ENCODE results near the gene USP1.
A peak's percentile ranks its signal among the peaks of the same experiment; 100 is the strongest.

The USP1 gene, protein sequence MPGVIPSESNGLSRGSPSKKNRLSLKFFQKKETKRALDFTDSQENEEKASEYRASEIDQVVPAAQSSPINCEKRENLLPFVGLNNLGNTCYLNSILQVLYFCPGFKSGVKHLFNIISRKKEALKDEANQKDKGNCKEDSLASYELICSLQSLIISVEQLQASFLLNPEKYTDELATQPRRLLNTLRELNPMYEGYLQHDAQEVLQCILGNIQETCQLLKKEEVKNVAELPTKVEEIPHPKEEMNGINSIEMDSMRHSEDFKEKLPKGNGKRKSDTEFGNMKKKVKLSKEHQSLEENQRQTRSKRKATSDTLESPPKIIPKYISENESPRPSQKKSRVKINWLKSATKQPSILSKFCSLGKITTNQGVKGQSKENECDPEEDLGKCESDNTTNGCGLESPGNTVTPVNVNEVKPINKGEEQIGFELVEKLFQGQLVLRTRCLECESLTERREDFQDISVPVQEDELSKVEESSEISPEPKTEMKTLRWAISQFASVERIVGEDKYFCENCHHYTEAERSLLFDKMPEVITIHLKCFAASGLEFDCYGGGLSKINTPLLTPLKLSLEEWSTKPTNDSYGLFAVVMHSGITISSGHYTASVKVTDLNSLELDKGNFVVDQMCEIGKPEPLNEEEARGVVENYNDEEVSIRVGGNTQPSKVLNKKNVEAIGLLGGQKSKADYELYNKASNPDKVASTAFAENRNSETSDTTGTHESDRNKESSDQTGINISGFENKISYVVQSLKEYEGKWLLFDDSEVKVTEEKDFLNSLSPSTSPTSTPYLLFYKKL

DNA sequence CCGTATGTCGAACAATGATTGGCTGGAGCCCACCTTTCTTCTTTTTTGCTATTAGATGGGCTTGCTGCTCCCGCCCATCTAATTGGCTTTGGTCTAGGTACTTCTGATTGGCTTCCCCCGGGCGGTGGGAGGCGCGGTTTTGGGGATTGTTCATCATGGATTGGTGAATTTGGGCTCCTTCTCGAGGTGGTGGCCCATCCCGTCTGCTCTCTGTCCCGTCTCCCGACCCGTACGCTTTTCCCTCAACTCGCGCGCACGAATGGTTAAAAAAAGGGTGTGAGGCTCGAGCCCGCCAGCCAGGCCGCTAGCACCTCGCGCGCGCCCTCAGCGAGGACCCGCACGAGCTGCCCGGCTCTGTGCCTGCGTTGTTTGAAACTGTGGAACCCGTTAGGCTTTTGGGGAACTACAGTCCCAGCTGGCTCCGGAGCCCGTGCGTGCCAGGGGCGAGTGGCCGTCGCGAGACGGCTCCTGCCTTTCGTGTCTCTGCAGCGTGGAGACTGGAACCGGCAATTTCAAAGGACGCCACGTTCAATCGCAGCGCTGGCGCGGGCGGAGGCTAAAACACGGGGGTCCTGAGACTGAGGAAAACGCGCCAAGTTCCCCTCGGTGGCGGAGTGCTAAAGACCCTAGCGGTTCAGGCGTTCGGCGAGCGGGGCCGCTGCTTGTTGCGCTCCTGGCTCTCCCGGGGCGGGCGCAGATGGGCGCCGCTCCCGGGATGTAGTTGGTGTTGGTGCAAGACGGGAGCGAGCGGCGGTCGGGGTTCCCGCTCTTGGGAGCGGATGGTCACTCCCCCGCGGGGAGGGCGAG lies at the start of gene USP1:
Gene USP1, plus strand, starts transcription at position 584 of the 807 bp plus-strand sequence. CDS start 2,819 bp downstream, outside the sequence.
- peak; percentile 98 to 99 for DNase-seq

DNA sequence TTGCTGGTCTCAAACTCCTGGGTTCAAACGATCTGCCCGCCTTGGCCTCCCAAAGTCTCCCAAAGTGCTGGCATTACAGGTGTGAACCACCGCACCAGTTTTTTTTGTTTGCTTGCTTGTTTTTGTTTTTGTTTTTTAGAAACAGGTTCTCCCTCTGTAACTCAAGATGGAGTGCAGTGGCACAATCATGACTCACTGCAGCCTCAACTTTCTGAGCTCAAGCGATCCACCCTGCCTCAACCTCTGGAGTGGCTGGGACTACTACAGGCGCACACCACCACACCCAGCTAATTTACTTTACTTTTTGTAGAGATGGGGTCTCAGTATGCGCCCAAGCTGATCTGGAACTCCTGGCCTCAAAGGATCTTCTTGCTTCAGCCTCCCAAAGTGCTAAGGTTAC lies 47.3 kb upstream of the USP1 start:
- DNase-seq: no peak

DNA sequence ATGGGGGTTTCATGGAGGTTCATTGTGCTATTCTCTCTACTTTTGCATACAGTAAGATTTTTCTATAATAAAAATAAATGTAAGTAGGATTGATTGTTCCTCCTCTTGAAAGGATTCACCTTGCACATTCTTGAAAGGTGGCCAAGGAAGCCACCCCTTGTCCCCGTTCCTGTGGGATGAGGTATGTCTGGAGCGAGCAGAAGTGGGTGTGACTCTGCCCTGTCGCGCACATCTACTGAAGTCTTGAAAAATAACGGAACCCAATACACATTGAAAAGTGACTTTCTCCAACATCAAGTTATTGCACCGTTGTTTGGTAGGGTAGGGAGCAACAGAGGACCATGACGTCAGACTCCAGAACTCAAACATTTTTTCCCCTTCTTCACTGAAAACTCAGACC lies 46.8 kb upstream of the USP1 start:
- DNase-seq: no peak

DNA sequence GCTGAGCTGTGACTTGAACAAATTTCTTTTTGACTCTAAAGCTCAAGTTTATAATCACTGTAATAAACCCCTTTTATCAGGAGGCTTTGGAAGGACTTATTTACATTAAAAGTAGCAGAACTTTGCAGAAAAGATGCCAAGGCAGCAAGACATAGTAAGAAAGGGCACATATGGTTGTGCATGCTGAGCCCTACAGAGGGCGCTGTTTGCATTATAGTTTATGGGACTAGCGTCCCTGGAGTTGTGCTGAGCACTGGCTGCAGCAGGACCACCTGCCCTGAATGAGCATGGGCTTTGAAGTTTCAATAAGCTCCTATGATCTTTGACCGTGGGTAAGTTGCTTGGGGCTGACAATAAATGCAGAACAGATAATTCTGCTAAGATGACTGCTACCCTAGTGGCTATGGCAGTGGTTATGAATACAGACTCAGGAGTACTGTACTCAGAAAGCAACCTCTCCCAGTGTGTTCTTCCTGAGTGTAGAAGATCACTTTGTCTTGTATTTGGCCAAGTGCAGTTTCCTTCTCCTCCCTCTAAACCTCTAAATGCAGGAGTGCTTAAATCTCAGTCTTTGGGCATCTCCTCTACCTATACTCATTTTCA lies 45.4 kb upstream of the USP1 start:
- DNase-seq: peak; percentile 15 to 63

DNA sequence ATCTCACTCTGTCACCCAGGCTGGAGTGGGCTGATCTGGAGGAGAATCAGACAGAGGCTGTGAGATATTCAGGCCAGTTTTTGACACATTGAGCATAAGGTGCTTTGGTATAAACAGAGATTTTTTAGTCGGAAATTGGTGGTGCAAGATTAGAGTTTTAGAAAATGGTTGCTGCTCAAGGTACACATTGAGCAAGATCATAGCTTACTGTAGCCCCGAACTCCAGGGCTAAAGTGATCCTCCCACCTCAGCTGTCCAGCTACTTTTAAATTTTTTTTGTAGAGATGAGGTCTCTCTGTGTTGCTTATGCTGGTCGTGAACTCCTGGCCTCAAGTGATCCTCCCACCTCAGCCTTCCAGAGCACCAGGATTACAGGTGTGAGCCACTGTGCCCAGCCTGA lies 43.9 kb upstream of the USP1 start:
- DNase-seq: no peak

DNA sequence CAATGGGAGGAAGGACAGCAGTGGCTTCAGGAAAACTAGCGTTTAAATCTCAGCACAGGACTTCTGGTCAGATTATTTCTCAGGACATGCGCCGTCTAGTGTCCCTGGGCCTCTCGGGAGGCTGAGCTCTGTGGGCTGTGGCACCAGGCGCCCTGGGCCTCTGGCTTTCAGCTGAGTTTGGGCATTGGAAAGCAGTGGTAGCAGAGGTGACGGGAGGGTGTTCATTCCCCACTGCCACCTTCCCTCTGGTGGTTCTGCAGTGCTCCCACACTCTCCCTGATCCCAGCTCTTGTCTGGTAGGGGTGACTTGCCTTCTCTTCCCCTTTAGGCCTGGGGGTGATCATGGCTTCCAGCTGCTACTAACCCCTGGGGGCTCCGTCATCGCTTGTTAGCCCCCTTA lies 42.2 kb upstream of the USP1 start:
- no peak for DNase-seq

DNA sequence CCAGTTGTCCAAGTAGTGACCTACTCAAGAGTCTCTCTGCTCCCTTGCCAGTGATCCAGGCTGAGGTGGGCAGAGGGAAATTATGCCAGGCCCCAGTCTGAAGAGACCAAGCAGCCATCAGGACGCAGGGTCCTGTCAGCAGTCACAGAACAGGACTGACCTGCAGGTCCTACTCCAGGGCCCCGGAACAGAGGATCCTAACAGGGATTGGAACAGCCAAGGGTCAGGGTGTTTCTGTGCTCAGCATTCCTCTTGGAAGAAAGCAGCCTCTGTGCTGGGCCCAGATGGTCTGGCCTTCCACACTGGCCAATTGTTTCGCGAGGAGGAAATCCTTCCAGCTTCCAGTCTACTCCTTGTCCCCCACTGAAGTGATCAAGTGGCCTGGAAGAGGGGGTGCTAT lies 41.6 kb upstream of the USP1 start:
- no peak for DNase-seq

DNA sequence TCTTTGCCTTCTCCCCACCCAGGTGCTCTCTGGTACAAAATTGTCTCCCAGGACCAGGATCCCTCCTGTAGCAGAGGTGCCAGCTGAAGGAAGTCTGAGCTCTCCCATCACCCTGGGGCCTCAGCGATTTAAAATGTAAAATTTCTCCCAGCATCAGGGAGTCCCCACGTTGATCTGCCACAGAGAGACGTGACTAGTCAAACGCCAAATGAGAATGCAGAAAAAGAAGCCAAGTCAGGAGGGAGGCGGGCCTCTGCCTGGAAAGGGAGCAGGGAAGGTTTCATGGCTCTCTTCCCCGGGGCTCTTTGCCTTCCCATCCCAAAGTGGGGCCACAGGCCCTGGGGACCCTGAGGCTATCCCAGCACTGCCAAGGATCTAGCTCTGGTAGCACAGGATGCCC lies 40.0 kb upstream of the USP1 start:
- DNase-seq: no peak

DNA sequence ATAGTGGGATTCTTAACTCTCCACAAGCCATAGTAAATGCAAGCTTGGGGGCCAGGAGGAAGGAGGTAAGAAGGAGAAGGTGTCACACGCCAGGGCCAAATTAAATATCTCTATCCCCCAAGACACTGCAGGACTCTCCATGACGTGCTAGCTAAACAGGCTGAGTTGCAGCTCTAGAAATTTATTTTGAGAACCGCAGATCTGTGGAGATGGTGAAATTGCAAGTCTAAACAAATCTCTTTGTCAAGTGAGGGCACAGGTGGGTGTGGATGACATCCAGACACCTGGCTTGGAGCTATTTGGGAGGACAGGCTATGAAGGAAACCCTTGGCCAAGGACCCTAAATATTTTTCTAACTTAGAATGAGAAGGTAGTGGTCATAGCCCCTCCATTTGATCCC lies 39.5 kb upstream of the USP1 start:
- no peak for DNase-seq

DNA sequence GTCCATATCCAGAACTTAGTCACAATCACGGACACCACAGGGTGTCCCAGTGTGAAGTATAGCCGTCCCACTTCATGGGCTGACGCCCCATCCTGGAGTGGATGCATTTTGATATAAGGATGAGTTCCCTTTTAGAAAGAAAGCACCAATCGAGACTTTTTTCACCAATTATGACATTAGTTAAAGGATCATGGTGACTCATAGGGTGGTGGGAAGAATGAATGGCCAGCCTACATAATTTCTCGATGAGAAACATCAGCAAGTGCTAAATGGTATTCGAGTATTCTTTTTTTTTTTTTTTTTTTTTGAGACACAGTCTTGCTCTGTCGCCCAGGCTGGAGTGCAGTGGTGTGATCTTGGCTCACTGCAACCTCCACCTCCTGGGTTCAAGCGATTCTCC lies 38.5 kb upstream of the USP1 start:
- DNase-seq: no peak

DNA sequence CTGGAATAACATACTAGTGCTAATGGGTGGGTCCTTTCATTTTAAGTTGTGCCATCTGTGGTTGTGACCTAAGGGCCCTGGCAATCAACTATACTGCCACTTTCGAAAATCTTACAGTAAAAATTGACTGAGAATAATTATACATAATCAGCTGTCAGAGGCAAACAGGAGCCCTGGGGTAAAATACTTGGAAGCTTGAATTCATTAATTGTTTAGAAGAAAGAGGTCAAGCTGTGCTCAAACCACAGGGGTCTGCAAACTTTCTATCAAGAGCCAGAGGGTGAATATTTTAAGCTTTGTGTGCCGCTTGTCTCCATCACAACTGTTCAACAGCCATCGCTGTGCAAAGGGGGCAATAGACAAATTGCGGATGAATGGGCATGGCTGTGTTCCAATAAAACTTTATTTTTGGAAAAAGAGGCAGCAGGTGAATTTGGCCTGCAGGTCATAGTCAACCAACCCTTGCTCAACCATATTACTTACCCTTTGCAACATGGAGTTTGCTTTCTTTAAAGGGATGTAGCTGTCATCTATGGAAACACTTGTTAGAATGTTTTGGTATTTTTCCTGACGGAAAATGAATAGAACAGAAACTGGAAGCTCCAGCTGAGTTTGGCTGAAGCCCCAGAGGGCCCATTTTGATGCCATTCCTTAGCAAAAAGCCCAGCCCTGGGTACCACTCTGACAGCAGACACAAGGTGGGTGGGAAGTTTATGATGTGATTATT lies 35.7 kb upstream of the USP1 start:
- no peak for DNase-seq

DNA sequence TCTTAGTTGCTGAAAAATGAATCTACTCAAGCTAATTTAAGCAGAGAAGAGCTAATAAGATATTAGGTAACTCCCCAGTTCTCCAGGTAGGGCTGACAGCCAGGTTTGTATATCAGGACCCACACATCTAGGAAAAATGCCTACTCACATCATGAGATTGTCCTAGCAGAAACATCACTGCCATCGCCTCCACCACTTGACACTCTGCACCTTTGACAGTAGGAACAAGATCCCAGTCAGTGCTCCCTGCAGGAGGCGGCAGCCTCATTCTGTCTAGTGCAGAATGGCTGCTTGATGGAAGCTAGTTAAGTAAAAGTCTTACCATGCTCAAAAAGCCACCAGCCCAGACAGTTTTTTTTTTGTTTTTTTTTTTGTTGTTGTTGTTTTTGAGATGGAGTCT lies 31.6 kb upstream of the USP1 start:
- no peak for DNase-seq

DNA sequence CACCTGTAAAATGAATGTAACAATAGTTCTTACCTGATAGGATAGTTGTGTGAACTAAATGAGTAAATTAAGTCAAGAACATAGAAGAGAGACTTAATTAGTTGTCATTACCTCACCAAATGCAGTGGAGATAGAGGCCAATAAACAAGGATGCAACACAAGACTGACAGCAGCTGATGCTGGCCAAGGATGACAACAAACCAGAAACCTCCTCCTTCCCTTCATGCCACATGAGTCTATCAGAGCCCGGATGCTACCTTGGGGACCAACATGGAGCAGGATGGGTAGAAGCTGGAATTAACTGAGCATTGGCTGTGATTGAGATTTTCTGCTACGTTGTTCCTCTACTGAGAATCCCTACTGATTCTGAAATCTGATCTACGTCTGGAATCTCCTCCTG lies 30.3 kb upstream of the USP1 start:
- DNase-seq: no peak

DNA sequence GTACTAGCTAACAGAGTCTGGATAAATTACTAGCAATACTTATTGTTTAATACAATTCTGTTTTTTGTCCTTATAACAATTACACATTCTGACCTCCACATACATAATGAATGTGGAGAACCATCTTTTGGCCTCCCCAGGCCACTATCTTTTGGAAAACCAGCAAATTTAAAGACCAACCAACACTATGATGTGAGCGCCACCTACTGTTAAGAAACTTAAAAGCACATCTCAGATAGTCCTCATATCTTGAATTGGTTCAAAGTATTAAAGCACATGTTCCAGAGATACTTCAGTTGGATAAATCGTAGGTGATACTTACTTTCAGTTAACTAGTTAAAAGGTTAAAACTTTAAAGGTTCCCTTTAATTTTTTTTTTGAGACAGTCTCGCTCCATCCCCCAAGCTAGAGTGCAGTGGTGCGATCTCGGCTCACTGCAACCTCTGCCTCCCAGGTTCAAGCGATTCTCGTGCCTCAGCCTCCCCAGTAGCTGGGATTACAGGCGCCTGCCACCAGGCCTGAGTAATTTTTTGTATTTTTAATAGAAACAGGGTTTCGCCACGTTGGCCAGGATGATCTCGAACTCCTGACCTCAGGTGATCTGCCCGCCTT lies 29.3 kb upstream of the USP1 start:
- peak; percentile 8 to 22 for DNase-seq

DNA sequence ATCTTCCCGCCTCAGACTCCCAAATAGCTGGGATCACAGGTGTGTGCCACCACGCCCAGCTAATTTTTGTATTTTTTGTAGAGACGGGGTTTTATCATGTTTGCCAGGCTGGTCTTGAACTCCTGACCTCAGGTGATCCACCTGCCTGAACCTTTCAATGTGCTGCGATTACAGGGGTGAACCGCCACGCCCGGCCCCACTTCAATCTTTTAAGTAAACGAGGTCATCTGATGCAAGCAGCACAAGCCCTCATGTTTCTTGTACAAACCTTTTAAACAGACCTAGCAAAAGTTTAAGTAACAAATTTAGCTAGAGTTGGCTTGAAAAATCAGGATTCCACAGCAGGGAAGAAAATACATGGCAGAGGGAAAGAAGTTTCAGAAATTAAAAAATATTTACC lies 21.2 kb upstream of the USP1 start:
- no peak for DNase-seq

DNA sequence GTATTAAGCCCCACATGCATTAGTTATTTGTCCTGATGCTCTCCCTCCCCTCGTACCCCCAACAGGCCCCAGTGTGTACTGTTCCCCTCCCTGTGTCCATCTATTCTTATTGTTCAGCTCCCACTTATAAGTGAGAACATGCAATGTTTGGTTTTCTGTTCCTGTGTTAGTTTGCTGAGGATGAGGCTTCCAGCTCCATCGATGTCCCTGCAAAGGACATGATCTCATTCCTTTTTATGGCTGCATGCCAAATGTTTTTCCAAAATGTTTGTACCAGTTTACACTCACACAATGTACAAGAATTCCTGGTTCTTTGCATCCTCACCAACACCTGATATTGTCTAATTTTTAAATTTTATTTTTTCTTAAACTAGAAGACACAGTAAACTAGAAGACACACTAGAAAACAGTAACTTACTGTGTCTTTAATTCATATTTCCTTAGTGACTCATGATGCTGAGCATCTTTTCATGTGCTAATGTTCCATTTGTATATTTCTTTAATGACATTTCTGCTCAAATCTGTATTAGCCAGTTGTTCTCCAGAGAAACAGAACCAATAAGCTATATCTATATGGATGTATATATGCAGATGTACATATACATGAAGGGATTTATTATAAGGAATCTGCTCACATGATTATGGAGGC lies 19.4 kb upstream of the USP1 start:
- DNase-seq: no peak

DNA sequence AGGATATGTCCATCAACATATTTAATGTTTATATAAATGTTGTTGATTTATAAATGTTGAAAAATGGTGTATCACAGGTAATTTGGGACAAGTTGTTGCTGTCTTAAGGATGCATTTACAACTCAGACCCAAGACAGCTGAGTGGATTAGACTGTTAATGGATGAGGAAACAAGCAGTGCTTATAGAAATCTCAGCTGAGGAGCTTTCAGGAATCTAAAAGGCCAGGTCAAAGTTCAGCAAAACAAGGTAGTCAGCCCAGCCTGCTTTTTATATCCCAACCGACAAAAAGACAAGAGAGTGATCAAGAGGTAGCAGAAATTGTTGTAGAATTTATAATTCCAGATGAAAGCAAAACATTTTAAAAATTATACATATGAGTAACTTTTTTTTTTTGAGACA lies 16.6 kb upstream of the USP1 start:
- no peak for DNase-seq

DNA sequence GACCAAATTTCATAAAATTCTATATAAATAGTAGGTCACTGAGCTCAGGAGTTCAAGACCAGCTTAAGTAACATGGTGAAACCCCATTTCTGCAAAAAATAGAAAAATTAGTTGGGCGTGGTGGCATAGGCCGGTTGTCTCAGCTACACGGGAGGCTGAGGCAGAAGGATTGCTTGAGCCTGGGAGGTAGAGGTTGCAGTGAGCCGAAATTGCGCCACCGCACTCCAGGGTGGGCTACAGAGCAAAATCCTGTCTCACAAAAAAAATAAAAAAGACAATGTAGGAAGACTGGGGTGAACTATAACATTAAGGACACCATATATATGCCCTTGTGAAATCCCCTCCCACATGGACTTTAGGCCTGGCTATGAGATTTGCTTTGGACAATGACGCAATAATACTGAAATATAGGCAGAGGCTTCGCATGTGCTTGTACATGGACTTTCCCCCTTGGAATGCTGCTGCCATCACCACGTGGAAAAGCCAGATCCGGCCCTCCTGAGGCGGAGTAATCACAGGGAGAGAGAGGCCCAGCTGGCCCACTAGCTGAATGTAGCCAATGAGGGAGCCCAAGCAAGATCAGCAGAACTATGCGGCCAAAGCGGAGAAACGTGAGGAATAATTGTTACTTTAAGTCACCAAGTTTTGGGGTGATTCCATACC lies 13.1 kb upstream of the USP1 start:
- DNase-seq: no peak

DNA sequence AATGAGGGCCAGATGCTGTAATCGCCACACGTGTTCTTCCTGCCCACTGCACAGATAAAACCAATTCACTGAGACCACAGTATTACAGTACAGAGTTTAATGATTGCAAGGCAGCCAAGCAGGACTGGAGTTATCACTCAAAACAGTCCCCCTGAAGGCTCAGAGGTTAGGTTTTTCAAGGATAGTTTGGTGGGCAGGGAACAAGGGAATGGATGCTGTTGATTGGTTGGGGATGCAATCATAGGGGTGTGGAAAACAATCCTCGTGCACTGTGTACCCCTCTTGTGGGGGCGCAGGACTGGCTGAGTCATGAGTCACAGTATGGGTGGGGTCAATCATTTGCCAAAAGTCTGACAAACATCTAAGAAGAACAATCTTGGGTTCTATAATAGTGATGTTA lies 12.4 kb upstream of the USP1 start:
- DNase-seq: no peak

DNA sequence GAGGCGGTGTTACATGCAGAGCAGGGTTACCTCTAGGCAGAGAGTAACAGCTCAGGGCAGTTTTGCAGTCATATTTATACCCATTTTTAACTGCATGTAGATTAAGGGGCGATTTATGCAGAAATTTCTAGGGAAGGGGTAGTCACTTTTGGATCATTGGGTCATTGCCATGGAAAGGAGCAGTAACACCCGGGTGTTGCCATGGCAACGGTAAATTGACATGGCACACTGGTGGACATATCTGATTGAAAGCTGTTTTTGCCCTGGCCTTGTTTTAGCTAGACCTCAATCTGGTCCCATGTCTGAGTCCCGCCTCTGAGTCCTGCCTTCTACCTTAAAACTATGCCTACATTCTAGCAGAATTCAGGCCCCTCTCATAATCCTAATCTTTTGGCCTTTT lies 11.8 kb upstream of the USP1 start:
- no peak for DNase-seq

DNA sequence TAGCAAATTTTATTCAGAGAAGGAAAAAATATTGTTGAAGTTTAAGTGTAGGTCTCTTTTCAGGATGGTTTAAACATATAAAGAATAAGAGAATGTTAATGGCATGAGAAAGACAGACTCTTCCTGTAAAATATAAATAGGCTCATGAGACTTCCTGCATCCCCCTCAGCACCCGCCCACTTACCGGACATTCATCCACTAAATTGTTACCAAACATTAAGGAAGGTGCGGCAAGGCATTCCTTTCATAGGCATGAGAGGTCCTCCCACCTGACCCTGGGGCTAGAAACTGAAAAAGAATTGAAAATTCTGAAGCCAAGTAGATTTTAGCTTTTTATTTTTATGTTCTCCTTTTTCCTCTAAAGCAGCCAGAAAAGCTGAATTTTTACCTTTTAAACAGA lies 10.6 kb upstream of the USP1 start:
- no peak for DNase-seq
